Gastrocnemius medialis (tissue), 4 donors: ENCODE results near the gene EIPR1. TPM values are rescaled to one million over a fixed set of nuclear protein-coding genes. Genes with fewer than 3 reads are reported as not detected.

Experiments
- ATAC-seq, 2 donors: fragments of 150-250 bp; one replicate each; pipeline ENCODE4 v1.9.1; 2016
- DNase-seq, 2 donors: peaks; one replicate each; pipeline ENCODE4 v3.0.0-alpha.2; 2019
- H3K27ac ChIP-seq, 4 donors: fragments of 200-600 bp; sonication (generic); 1 replicate in 1 of 4; 2 replicates in 3 of 4; pipeline ENCODE4 v1.5.1; 2016 to 2018; ENCODE audit warnings: mild to moderate bottlenecking in 2 of 4, moderate library complexity in 1 of 4
- H3K27me3 ChIP-seq, 3 donors: fragments of 200-600 bp; sonication (generic) in 2 of 3; 1 replicate in 1 of 3; 2 replicates in 2 of 3; pipeline versions ENCODE4 v1.5.1 to v1.6.0; 2016 to 2019; ENCODE audit warnings: mild to moderate bottlenecking in 1 of 3, moderate library complexity in 1 of 3
- H3K36me3 ChIP-seq, 2 donors: fragments of 200-600 bp; sonication (generic) in 1 of 2; one replicate each; pipeline ENCODE4 v1.5.1; 2017 to 2018
- H3K4me1 ChIP-seq, 2 donors: fragments of 200-600 bp; sonication (generic) in 1 of 2; one replicate each; pipeline ENCODE4 v1.5.1; 2016 to 2017; ENCODE audit warnings: mild to moderate bottlenecking in 2 of 2
- H3K4me3 ChIP-seq, 4 donors: fragments of 200-600 bp; sonication (generic) in 3 of 4; 1 replicate in 1 of 4; 2 replicates in 3 of 4; pipeline ENCODE4 v1.5.1; 2016 to 2019; ENCODE audit warnings: mild to moderate bottlenecking in 2 of 4
- H3K9me3 ChIP-seq, 3 donors: fragments of 200-600 bp; sonication (generic) in 2 of 3; 1 replicate in 1 of 3; 2 replicates in 2 of 3; pipeline ENCODE4 v1.5.1; 2016 to 2019
- CTCF ChIP-seq, 5 experiments: fragments of 450-650 bp in 3 of 5; fragments of 200-600 bp in 2 of 5; sonication (generic) in 2 of 5; IDR thresholded peaks in 4 of 5; conservative IDR thresholded peaks in 1 of 5; 1 replicate in 4 of 5; 2 replicates in 1 of 5; pipeline ENCODE4 v1.5.1; 2016 to 2019; ENCODE audit warnings: antibody characterized with exemption in 5 of 5, mild to moderate bottlenecking in 3 of 5, moderate library complexity in 3 of 5
- POLR2A ChIP-seq, 2 donors: fragments of 450-650 bp; IDR thresholded peaks; one replicate each; pipeline ENCODE4 v1.6.1; 2017; ENCODE audit warnings: antibody characterized with exemption in 2 of 2, mild to moderate bottlenecking in 2 of 2, moderate library complexity in 2 of 2
- in situ Hi-C, 4 donors: fragments of 200-750 bp; cut with MboI; loops; one replicate each; pipeline versions ENCODE4 v1.15.0 to v1.8.0; 2017; ENCODE audit warnings: low sequenced_read_pairs in 4 of 4
- intact Hi-C: fragments of 100-400 bp; cut with DNase I; formaldehyde crosslinking; loops from one replicate; pipeline ENCODE4 v1.15.1; 2023; ENCODE audit warnings: low total_unique reads
- total RNA-seq, 4 donors: library from RNA; depleted of rRNA; stranded (reverse); fragments of >200 nt; gene quantifications; one replicate each; pipeline versions ENCODE4 v1.1.0 to v1.2.3, GENCODE V29; 2016

EIPR1 gene
- total RNA-seq, 4 donors from 2014 or later, result 23.2 to 30.5 (median 24.4) TPM

DNA sequence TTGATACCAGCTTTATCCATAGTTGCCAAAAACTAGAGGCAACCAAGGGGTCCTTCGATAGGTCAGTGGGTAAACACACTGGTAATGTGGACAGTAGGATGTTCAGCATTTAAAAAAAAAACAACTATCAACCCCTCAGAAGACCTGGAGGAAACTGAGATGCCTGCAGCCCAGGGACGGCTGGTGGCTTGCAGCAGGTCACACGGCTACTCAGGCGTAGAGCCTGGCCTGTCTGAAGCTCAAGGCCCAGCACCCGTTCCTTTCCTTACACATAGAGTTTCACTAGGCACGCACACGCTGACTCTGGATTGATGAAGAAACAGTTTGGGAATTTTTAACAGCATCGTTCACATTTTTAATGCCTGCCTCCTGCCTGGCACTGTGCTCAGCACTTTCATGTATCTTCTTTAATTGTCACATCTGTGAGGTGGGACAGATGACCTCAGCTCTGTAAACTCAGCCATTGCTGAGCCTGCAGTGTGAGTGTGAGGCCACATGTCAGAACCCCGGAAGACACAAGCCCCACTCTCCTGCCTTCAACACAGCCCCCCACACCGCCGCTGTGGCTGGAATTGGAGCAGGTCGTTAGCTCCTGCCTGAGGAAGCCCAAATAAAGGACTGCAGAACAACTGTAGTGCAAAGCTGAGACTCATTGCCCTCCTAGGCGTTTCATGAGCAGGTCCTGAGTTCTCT, 42.6 kb upstream of the EIPR1 start:
- H3K36me3 ChIP-seq, result peaks cover 0 to 36% of the 10 kb centered on the region in 2 donors
- H3K4me1 ChIP-seq, result no peaks in the 10 kb centered on the region
- in situ Hi-C loops, result loop anchor here in 1 of 4 donors (5.0 kb wide), 2 partner anchors 42 to 227 kb away; no protein-coding TSS in a partner anchor
- H3K27me3 ChIP-seq, result no peaks in the 10 kb centered on the region
- no peak overlapping the region for H3K27ac ChIP-seq
- H3K4me3 ChIP-seq, result no peak overlapping the region
- ATAC-seq (no peak), DNase-seq (no peak)
- no peak for TF ChIP-seq POLR2A (IDR thresholded peaks at IDR 0.05)
- TF ChIP-seq CTCF (IDR thresholded peaks at IDR 0.05 in 4 of 5, conservative IDR thresholded peaks at IDR 0.05 in 1 of 5), result no peak
- no peaks in the 10 kb centered on the region for H3K9me3 ChIP-seq
- intact Hi-C loops, result no loop called here

DNA sequence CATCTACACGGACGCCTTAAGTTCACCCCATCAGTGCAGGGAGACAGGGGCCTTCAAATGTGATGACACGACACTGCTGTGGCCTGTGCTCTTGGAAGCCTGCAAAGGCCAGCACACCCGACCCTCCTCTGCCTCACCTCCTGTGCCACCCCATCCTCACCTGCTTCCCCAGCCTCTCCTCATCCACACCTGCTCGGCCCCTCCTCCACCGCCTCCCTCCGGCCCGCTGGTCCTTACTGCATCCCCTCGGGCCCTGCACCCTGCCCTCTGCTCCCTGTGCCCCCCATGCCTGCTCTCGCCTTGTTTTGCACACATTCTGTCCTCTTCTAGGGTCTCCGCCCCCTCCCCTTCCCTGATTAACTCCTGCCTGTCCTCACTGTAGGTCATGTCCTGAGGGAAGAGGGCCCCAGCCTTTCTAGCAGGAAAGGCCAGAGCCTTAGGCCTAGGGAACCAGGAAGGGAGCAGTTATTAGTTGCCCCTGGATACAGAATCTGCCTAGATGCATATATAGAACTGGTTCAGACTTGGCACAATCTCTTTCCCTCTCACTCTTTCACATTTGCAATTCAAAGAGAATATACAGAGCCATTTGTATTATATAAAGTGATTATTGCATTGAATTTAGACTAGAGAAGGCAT, 41.3 kb upstream of the EIPR1 start:
- TF ChIP-seq POLR2A (IDR thresholded peaks at IDR 0.05), result no peak
- no peak for TF ChIP-seq CTCF (IDR thresholded peaks at IDR 0.05 in 4 of 5, conservative IDR thresholded peaks at IDR 0.05 in 1 of 5)
- DNase-seq, result no peak
- in situ Hi-C loops, result no loop called here
- Histone ChIP-seq H3K27me3 (no peaks in the 10 kb centered on the region), H3K4me3 (no peak overlapping the region), H3K36me3 (peaks cover 0 to 27% of the 10 kb centered on the region in 2 donors), H3K4me1 (no peaks in the 10 kb centered on the region), H3K9me3 (no peaks in the 10 kb centered on the region), H3K27ac (no peak overlapping the region)
- intact Hi-C loops, result no loop called here
- ATAC-seq, result no peak

- in situ Hi-C loops (no loop called here), intact Hi-C loops (no loop called here)
- no peak for TF ChIP-seq POLR2A (IDR thresholded peaks at IDR 0.05)
- no peak for TF ChIP-seq CTCF (IDR thresholded peaks at IDR 0.05 in 4 of 5, conservative IDR thresholded peaks at IDR 0.05 in 1 of 5)
- Histone ChIP-seq H3K27ac (no peak overlapping the region), H3K9me3 (no peaks in the 10 kb centered on the region), H3K4me1 (no peaks in the 10 kb centered on the region), H3K36me3 (no peaks in the 10 kb centered on the region), H3K27me3 (no peaks in the 10 kb centered on the region), H3K4me3 (no peak overlapping the region)
- DNase-seq, result no peak
- ATAC-seq, result no peak
Observed at GRCh38 chr2:3414133-3414860, 36.7 kb upstream of the EIPR1 start.

- Histone ChIP-seq H3K9me3 (no peaks in the 10 kb centered on the region), H3K36me3 (no peaks in the 10 kb centered on the region), H3K4me3 (no peak overlapping the region), H3K4me1 (no peaks in the 10 kb centered on the region), H3K27ac (no peak overlapping the region), H3K27me3 (no peaks in the 10 kb centered on the region)
- no peak for ATAC-seq
- intact Hi-C loops (no loop called here), in situ Hi-C loops (no loop called here)
- TF ChIP-seq POLR2A (IDR thresholded peaks at IDR 0.05) (no peak), CTCF (IDR thresholded peaks at IDR 0.05 in 4 of 5, conservative IDR thresholded peaks at IDR 0.05 in 1 of 5) (no peak)
- no peak for DNase-seq
Observed at GRCh38 chr2:3413697-3414096, 36.1 kb upstream of the EIPR1 start.
